SK-N-SH treated with all-trans-retinoic acid at 6 μM for 48 hours (cell line): ENCODE data around the gene ARHGAP24.
"Not testable (repeated sequence)": the region's sequence is repeated elsewhere in the genome, so short reads cannot be mapped to it uniquely, and the experiment has no call there.

Experiments
- ATAC-seq: fragments of 200-7000 bp; cut with Tn5 transposase; 3 replicates; pipeline ENCODE4 v1.9.1; 2020; ENCODE audit warnings: mild to moderate bottlenecking, moderate library complexity
- CREB5 ChIP-seq: fragments of 250-450 bp; sonication (Bioruptor Pico); IDR thresholded peaks from 2 replicates; pipeline ENCODE4 v1.5.1; 2020; ENCODE audit warnings: low read depth, mild to moderate bottlenecking, moderate library complexity
- CSRNP3 ChIP-seq: fragments of 250-450 bp; sonication (Bioruptor Pico); IDR thresholded peaks from 2 replicates; pipeline ENCODE4 v1.5.1; 2021; ENCODE audit warnings: mild to moderate bottlenecking, moderate library complexity
- ESRRG ChIP-seq: fragments of 250-450 bp; sonication (Bioruptor Pico); IDR thresholded peaks from 2 replicates; pipeline ENCODE4 v1.6.1; 2021; ENCODE audit warnings: mild to moderate bottlenecking
- ISL1 ChIP-seq: fragments of 250-450 bp; sonication (Bioruptor Pico); IDR thresholded peaks from 2 replicates; pipeline ENCODE4 v2.1.2; 2022; ENCODE audit warnings: mild to moderate bottlenecking, moderate library complexity
- OSR1 ChIP-seq: fragments of 250-450 bp; sonication (Bioruptor Pico); IDR thresholded peaks from 2 replicates; pipeline ENCODE4 v1.8.0; 2022; ENCODE audit warnings: moderate library complexity, mild to moderate bottlenecking, inconsistent platforms
- PATZ1 ChIP-seq: fragments of 250-450 bp; sonication (Bioruptor Pico); IDR thresholded peaks from 2 replicates; pipeline ENCODE4 v1.8.0; 2020; ENCODE audit warnings: mild to moderate bottlenecking, moderate library complexity, borderline replicate concordance
- POU6F1 ChIP-seq: fragments of 250-450 bp; sonication (Bioruptor Pico); IDR thresholded peaks from 2 replicates; pipeline ENCODE4 v1.8.0; 2021; ENCODE audit warnings: low read depth, mild to moderate bottlenecking, moderate library complexity, borderline replicate concordance
- PPARA ChIP-seq: fragments of 250-450 bp; sonication (Bioruptor Pico); IDR thresholded peaks from 2 replicates; pipeline ENCODE4 v1.5.0; 2020; ENCODE audit warnings: mild to moderate bottlenecking, borderline replicate concordance
- RARB ChIP-seq: fragments of 250-450 bp; sonication (Bioruptor Pico); IDR thresholded peaks from 2 replicates; pipeline ENCODE4 v1.8.0; 2021; ENCODE audit warnings: mild to moderate bottlenecking, moderate library complexity
- TCF4 ChIP-seq: fragments of 250-450 bp; sonication (Bioruptor Pico); IDR thresholded peaks from 2 replicates; pipeline ENCODE4 v1.8.0; 2021; ENCODE audit warnings: mild to moderate bottlenecking, moderate library complexity, borderline replicate concordance
- TSHZ2 ChIP-seq: fragments of 250-450 bp; sonication (Bioruptor Pico); IDR thresholded peaks from 2 replicates; pipeline ENCODE4 v1.5.0; 2020; ENCODE audit warnings: mild to moderate bottlenecking, moderate library complexity
- ZC3H10 ChIP-seq: fragments of 250-450 bp; sonication (Bioruptor Pico); IDR thresholded peaks from 2 replicates; pipeline ENCODE4 v1.5.1; 2021; ENCODE audit warnings: mild to moderate bottlenecking, moderate library complexity
- ZFP30 ChIP-seq: fragments of 450-650 bp; formaldehyde crosslinking; IDR thresholded peaks from 2 replicates; pipeline ENCODE4 v1.5.0; 2022; ENCODE audit warnings: mild to moderate bottlenecking, moderate library complexity
- ZNF565 ChIP-seq: fragments of 450-650 bp; formaldehyde crosslinking; conservative IDR thresholded peaks from 2 replicates; pipeline ENCODE4 v1.5.0; 2020; ENCODE audit warnings: low read depth, mild to moderate bottlenecking, moderate library complexity
- ZNF70 ChIP-seq: fragments of 450-650 bp; formaldehyde crosslinking; IDR thresholded peaks from 2 replicates; pipeline ENCODE4 v1.5.0; 2020; ENCODE audit warnings: mild to moderate bottlenecking, moderate library complexity

Gene ARHGAP24

GRCh38 chr4:86019362-86019761 lies 544.4 kb downstream of the ARHGAP24 start:
- TF ChIP-seq OSR1 (no peak), CSRNP3 (CRISPR knock-in tag) (peak; percentile 49; the same call in 1 of the 2 replicates), POU6F1 (CRISPR knock-in tag) (no peak), TSHZ2 (CRISPR knock-in tag) (peak; percentile 93), PATZ1 (CRISPR knock-in tag) (0 out of 2 replicates have a peak, but pooled peaks have one; percentile 27), ISL1 (CRISPR knock-in tag) (peak; percentile 36), TCF4 (CRISPR knock-in tag) (peak; percentile 96)
- peak; percentile 20; the same call in 1 of the 3 replicates for ATAC-seq

GRCh38 chr4:86019906-86020305 lies 545.0 kb downstream of the ARHGAP24 start:
- ATAC-seq: no peak
- TF ChIP-seq PPARA (CRISPR knock-in tag) (no peak), ZNF565 (CRISPR knock-in tag) (no peak), ZNF70 (CRISPR knock-in tag) (no peak), ISL1 (CRISPR knock-in tag) (no peak)

- not testable (repeated sequence) for ATAC-seq
Measured at GRCh38 chr4:86021671-86022070, 546.7 kb downstream of the ARHGAP24 start.

GRCh38 chr4:86026720-86027119 lies 551.8 kb downstream of the ARHGAP24 start:
- ATAC-seq: no peak
- TF ChIP-seq ZC3H10 (no peak), ESRRG (CRISPR knock-in tag) (no peak), OSR1 (no peak), RARB (CRISPR knock-in tag) (no peak), PPARA (CRISPR knock-in tag) (no peak), ZFP30 (CRISPR knock-in tag) (no peak), POU6F1 (CRISPR knock-in tag) (no peak), TCF4 (CRISPR knock-in tag) (no peak), CREB5 (CRISPR knock-in tag) (no peak), ISL1 (CRISPR knock-in tag) (no peak)
